PC-9 (cell line): ENCODE data around the gene PRPS1. TPM values are rescaled to one million over a fixed set of nuclear protein-coding genes. Genes with fewer than 3 reads are reported as not detected.

Experiments used
- BruUV-seq: library from RNA; stranded (reverse); fragments of 400-500 nt; replicated peaks from 2 replicates; lab custom pipeline; 2021; lab: Mats Ljungman, UMichigan
- CTCF ChIA-PET: fragments of 300-600 bp; sonication (Branson Sonifier 250); formaldehyde crosslinking; loops from one replicate; lab custom pipeline; 2022; ENCODE audit warnings: antibody characterized with exemption; lab: Charles Lee
- POLR2A ChIA-PET: fragments of 300-600 bp; sonication (Branson Sonifier 250); formaldehyde crosslinking; loops from one replicate; lab custom pipeline; 2022; ENCODE audit warnings: antibody characterized with exemption; ENCODE audit not compliant: unreplicated experiment; lab: Charles Lee
- DNase-seq, 2 experiments: peaks; one replicate each; pipeline versions ENCODE4 v3.0.0 to v3.0.0-alpha.2; 2015 to 2022; ENCODE audit warnings: mixed read lengths in 1 of 2
- H2AFZ ChIP-seq: fragments of 200-600 bp; sonication (generic); 2 replicates; pipeline ENCODE4 v1.8.1; 2017; ENCODE audit warnings: antibody characterized with exemption
- H3F3A ChIP-seq: fragments of 200-600 bp; sonication (generic); 2 replicates; pipeline ENCODE4 v1.8.1; 2017; ENCODE audit warnings: antibody characterized with exemption, mild to moderate bottlenecking, low read depth; ENCODE audit not compliant: insufficient read depth
- H3K27ac ChIP-seq: fragments of 200-600 bp; sonication (generic); 2 replicates; pipeline ENCODE4 v1.6.1; 2016; ENCODE audit warnings: mixed run types
- H3K27me3 ChIP-seq: fragments of 200-600 bp; sonication (generic); 2 replicates; pipeline ENCODE4 v1.6.1; 2016; ENCODE audit warnings: low read depth, mixed run types; ENCODE audit not compliant: insufficient read depth
- H3K36me3 ChIP-seq: fragments of 200-600 bp; sonication (generic); 2 replicates; pipeline ENCODE4 v1.6.1; 2016; ENCODE audit warnings: low read depth, mixed run types
- H3K4me1 ChIP-seq: fragments of 200-600 bp; sonication (generic); replicated peaks from 2 replicates; pipeline ENCODE4 v1.6.1; 2016; ENCODE audit warnings: mixed run types; ENCODE audit not compliant: insufficient read depth
- H3K4me2 ChIP-seq: fragments of 200-600 bp; sonication (generic); 2 replicates; pipeline ENCODE4 v1.6.1; 2017; ENCODE audit warnings: mixed run types
- H3K4me3 ChIP-seq: fragments of 200-600 bp; sonication (generic); 2 replicates; pipeline ENCODE4 v1.6.1; 2016; ENCODE audit warnings: mixed run types
- H3K79me2 ChIP-seq: fragments of 200-600 bp; sonication (generic); 2 replicates; pipeline ENCODE4 v1.6.1; 2017; ENCODE audit warnings: low read depth, mixed run types
- H3K9me2 ChIP-seq: fragments of 200-600 bp; sonication (generic); 2 replicates; pipeline ENCODE4 v1.8.1; 2017; ENCODE audit warnings: mild to moderate bottlenecking; ENCODE audit not compliant: insufficient read depth
- H3K9me3 ChIP-seq: fragments of 200-600 bp; sonication (generic); 2 replicates; pipeline ENCODE4 v1.8.1; 2016; ENCODE audit warnings: low read depth; ENCODE audit not compliant: insufficient read depth
- H4K20me1 ChIP-seq: fragments of 200-600 bp; sonication (generic); 2 replicates; pipeline ENCODE4 v1.8.1; 2017; ENCODE audit not compliant: insufficient read depth
- CTCF ChIP-seq: fragments of 200-600 bp; sonication (generic); conservative IDR thresholded peaks from 2 replicates; pipeline ENCODE4 v1.6.1; 2017; ENCODE audit warnings: mixed run types, antibody characterized with exemption, mild to moderate bottlenecking, moderate library complexity
- EZH2 ChIP-seq: fragments of 200-600 bp; sonication (generic); IDR thresholded peaks from 2 replicates; pipeline ENCODE4 v1.8.0; 2017; ENCODE audit warnings: antibody characterized with exemption, low read depth
- intact Hi-C: fragments of 100-400 bp; cut with micrococcal nuclease; formaldehyde crosslinking; loops from one replicate; pipeline ENCODE4 v1.10.0; 2022; ENCODE audit not compliant: unreplicated experiment
- total RNA-seq: library from RNA; stranded (reverse); gene quantifications from 2 replicates; pipeline ENCODE4 v1.2.3, GENCODE V29; 2021

The PRPS1 gene
- total RNA-seq, 1 experiment from 2014 or later, result 67.4 TPM

GRCh38 chrX:107659286-107659685 lies 31.0 kb downstream of the PRPS1 start:
- DNase-seq, result no peak
- Histone ChIP-seq H2AFZ (no peak overlapping the region), H3K4me1 (peaks cover 20% of the 10 kb centered on the region), H3K4me2 (no peak overlapping the region), H3K36me3 (no peaks in the 10 kb centered on the region), H3K9me2 (no peaks in the 10 kb centered on the region), H3F3A (peaks cover 30% of the 10 kb centered on the region), H3K27ac (no peak overlapping the region), H4K20me1 (no peaks in the 10 kb centered on the region), H3K4me3 (no peak overlapping the region), H3K9me3 (no peaks in the 10 kb centered on the region), H3K27me3 (no peaks in the 10 kb centered on the region), H3K79me2 (no peaks in the 10 kb centered on the region)
- no TSS peak for BruUV-seq
- ChIA-PET CTCF (interaction anchor here (0.6 to 1.7 kb wide), 4 partner anchors 14 to 118 kb away, joined by 4 to 10 read pairs (median 4); partner anchors contain the start of genes NCBP2L, PRPS1 and TSC22D3), POLR2A (no interaction called here)
- intact Hi-C loops, result loop anchor here (1.0 to 10.0 kb wide), 6 partner anchors 118 to 764 kb away; partner anchors contain the start of genes FRMPD3 and NCBP2L
- TF ChIP-seq CTCF (no peak), EZH2 (no peak)

- intact Hi-C loops, result loop anchor here (1.0 to 10.0 kb wide), 6 partner anchors 118 to 765 kb away; partner anchors contain the start of genes FRMPD3 and NCBP2L
- H3F3A ChIP-seq, result peaks cover 25% of the 10 kb centered on the region
- H3K79me2 ChIP-seq, result no peaks in the 10 kb centered on the region
- POLR2A ChIA-PET, result no interaction called here
- H3K36me3 ChIP-seq, result no peaks in the 10 kb centered on the region
- H3K4me1 ChIP-seq, result peaks cover 17% of the 10 kb centered on the region
- no peak overlapping the region for H3K27ac ChIP-seq
- no peak overlapping the region for H2AFZ ChIP-seq
- H3K27me3 ChIP-seq, result no peaks in the 10 kb centered on the region
- CTCF ChIA-PET, result interaction anchor here (0.5 to 1.7 kb wide), 5 partner anchors 13 to 118 kb away, joined by 4 to 12 read pairs (median 5); partner anchors contain the start of genes NCBP2L, PRPS1 and TSC22D3
- no peak overlapping the region for H3K4me2 ChIP-seq
- no peaks in the 10 kb centered on the region for H4K20me1 ChIP-seq
- TF ChIP-seq CTCF (peak; percentile 85), EZH2 (no peak)
- DNase-seq, result peak; percentile 47 to 53
- no peak overlapping the region for H3K4me3 ChIP-seq
- no peaks in the 10 kb centered on the region for H3K9me3 ChIP-seq
- BruUV-seq, result no TSS peak
- no peaks in the 10 kb centered on the region for H3K9me2 ChIP-seq
These were observed 31.5 kb downstream of the PRPS1 start for GRCh38 chrX:107659768-107660167.

- Histone ChIP-seq H3K27me3 (no peaks in the 10 kb centered on the region), H4K20me1 (no peaks in the 10 kb centered on the region), H3K4me3 (no peak overlapping the region), H3K4me2 (no peak overlapping the region), H3K9me3 (no peaks in the 10 kb centered on the region), H3F3A (peaks cover 3% of the 10 kb centered on the region; the same call in 1 of the 2 replicates), H2AFZ (no peak overlapping the region), H3K36me3 (no peaks in the 10 kb centered on the region), H3K4me1 (no peaks in the 10 kb centered on the region), H3K79me2 (no peaks in the 10 kb centered on the region), H3K27ac (no peak overlapping the region), H3K9me2 (no peaks in the 10 kb centered on the region)
- no TSS peak for BruUV-seq
- no peak for TF ChIP-seq EZH2
- intact Hi-C loops, result no loop called here
- CTCF ChIA-PET, result no interaction called here
- DNase-seq, result no peak
- POLR2A ChIA-PET, result no interaction called here
These were observed 33.8 kb downstream of the PRPS1 start for GRCh38 chrX:107662145-107662544.
